GM23248 (cell line): Measurements from ENCODE around the gene KIAA1671. TPM values are rescaled to one million over a fixed set of nuclear protein-coding genes. Genes with fewer than 3 reads are reported as not detected.

Experiments used
- DNase-seq: peaks from one replicate; pipeline ENCODE4 v3.0.0-alpha.2; 2015
- H2AFZ ChIP-seq: fragments of 200-600 bp; sonication (generic); 2 replicates; pipeline ENCODE4 v1.6.1; 2016; ENCODE audit warnings: antibody characterized with exemption
- H3F3A ChIP-seq: fragments of 200-600 bp; sonication (generic); 2 replicates; pipeline ENCODE4 v1.6.1; 2016; ENCODE audit warnings: mild to moderate bottlenecking, antibody characterized with exemption, mixed run types; ENCODE audit not compliant: insufficient read depth
- H3K27ac ChIP-seq: fragments of 200-600 bp; sonication (generic); 2 replicates; pipeline ENCODE4 v1.5.1; 2016; ENCODE audit warnings: mild to moderate bottlenecking
- H3K27me3 ChIP-seq: fragments of 200-600 bp; sonication (generic); replicated peaks from 2 replicates; pipeline ENCODE4 v1.6.1; 2016; ENCODE audit warnings: mild to moderate bottlenecking; ENCODE audit not compliant: insufficient read depth
- H3K36me3 ChIP-seq: fragments of 200-600 bp; sonication (generic); 2 replicates; pipeline ENCODE4 v1.6.1; 2016; ENCODE audit warnings: low read depth, mild to moderate bottlenecking
- H3K4me1 ChIP-seq: fragments of 200-600 bp; sonication (generic); 2 replicates; pipeline ENCODE4 v1.6.1; 2016; ENCODE audit warnings: mild to moderate bottlenecking; ENCODE audit not compliant: insufficient read depth
- H3K4me2 ChIP-seq: fragments of 200-600 bp; sonication (generic); one replicate; pipeline ENCODE4 v1.6.1; 2016; ENCODE audit warnings: mild to moderate bottlenecking; ENCODE audit not compliant: unreplicated experiment
- H3K4me3 ChIP-seq: fragments of 200-600 bp; sonication (generic); 2 replicates; pipeline ENCODE4 v1.5.1; 2016; ENCODE audit warnings: mild to moderate bottlenecking
- H3K79me2 ChIP-seq: fragments of 200-600 bp; sonication (generic); 2 replicates; pipeline ENCODE4 v1.6.1; 2016; ENCODE audit warnings: mild to moderate bottlenecking; ENCODE audit not compliant: insufficient read depth
- H3K9ac ChIP-seq: fragments of 200-600 bp; sonication (generic); 2 replicates; pipeline ENCODE4 v1.6.1; 2016; ENCODE audit warnings: mild to moderate bottlenecking
- H3K9me2 ChIP-seq: fragments of 200-600 bp; sonication (generic); 2 replicates; pipeline ENCODE4 v1.6.1; 2016; ENCODE audit warnings: mixed run types, mild to moderate bottlenecking, moderate library complexity; ENCODE audit not compliant: insufficient read depth
- H3K9me3 ChIP-seq: fragments of 200-600 bp; sonication (generic); one replicate; pipeline ENCODE4 v1.6.1; 2017; ENCODE audit warnings: low read depth
- H4K20me1 ChIP-seq: fragments of 200-600 bp; sonication (generic); 2 replicates; pipeline ENCODE4 v1.6.0; 2016; ENCODE audit not compliant: insufficient read depth
- EZH2 ChIP-seq: fragments of 200-600 bp; sonication (generic); IDR thresholded peaks from 2 replicates; pipeline ENCODE4 v1.6.1; 2018; ENCODE audit warnings: antibody characterized with exemption, mild to moderate bottlenecking; ENCODE audit not compliant: insufficient read depth, poor library complexity, severe bottlenecking
- EZH2phosphoT487 ChIP-seq: fragments of 200-600 bp; sonication (generic); IDR thresholded peaks from 2 replicates; pipeline ENCODE4 v1.6.1; 2018; ENCODE audit warnings: antibody characterized with exemption, moderate library complexity, mild to moderate bottlenecking, low read depth; ENCODE audit not compliant: insufficient read depth
- WGBS, 2 experiments: methylation state at CpG; one replicate each; pipeline ENCODE4 v1.1.6; 2015 to 2017; ENCODE audit warnings: low lambda C conversion rate in 2 of 2, low coverage in 1 of 2; ENCODE audit errors: missing lambda C conversion rate in 2 of 2; 5-methylcytosine and 5-hydroxymethylcytosine counted together
- in situ Hi-C: fragments of 300-500 bp; cut with MboI; formaldehyde crosslinking; loops from 2 replicates; pipeline ENCODE4 v1.15.0; 2020
- polyA plus RNA-seq: library from polyadenylated mRNA; unstranded; fragments of >200 nt; fragmentation: Nextera tagmentation; extraction: Ambion mirVana; gene quantifications from 2 replicates; pipeline ENCODE4 v1.2.1, GENCODE V29; 2016
- total RNA-seq: library from RNA; depleted of rRNA; stranded (reverse); fragments of >200 nt; shearing (Covaris generic); gene quantifications from 2 replicates; pipeline ENCODE4 v1.2.3, GENCODE V29; 2014

The KIAA1671 gene
- total and polyA plus RNA-seq, 2 experiments from 2014 or later = 0.25 to 0.76 TPM

GRCh38 chr22:25000686-25001085 is 48.2 kb downstream of the KIAA1671 start:
- no peak overlapping the region for H2AFZ ChIP-seq

GRCh38 chr22:25002241-25002985 is 49.9 kb downstream of the KIAA1671 start:
- TF ChIP-seq EZH2 = no peak
- no peak for TF ChIP-seq EZH2phosphoT487
- in situ Hi-C loops = no loop called here
- Histone ChIP-seq H3K4me3 (no peak overlapping the region), H4K20me1 (no peaks in the 10 kb centered on the region), H3K9me3 (no peaks in the 10 kb centered on the region), H3K4me1 (no peaks in the 10 kb centered on the region), H3K9me2 (no peaks in the 10 kb centered on the region), H3K36me3 (no peaks in the 10 kb centered on the region), H3K27me3 (peaks cover 5% of the 10 kb centered on the region; the same call in 1 of the 2 replicates), H3K4me2 (no peak overlapping the region), H2AFZ (no peak overlapping the region), H3F3A (no peaks in the 10 kb centered on the region), H3K27ac (no peak overlapping the region), H3K79me2 (no peaks in the 10 kb centered on the region), H3K9ac (no peak overlapping the region)
- 19 to 37% methylated on average over 1 of the region's 1 CpG for WGBS, 2 experiments
- no peak for DNase-seq

More at GRCh38 chr22:25000686-25001085, 48.2 kb downstream of the KIAA1671 start:
- DNase-seq = no peak
- Histone ChIP-seq H4K20me1 (no peaks in the 10 kb centered on the region), H3K79me2 (no peaks in the 10 kb centered on the region), H3K36me3 (no peaks in the 10 kb centered on the region), H3K9me3 (no peaks in the 10 kb centered on the region), H3K9me2 (no peaks in the 10 kb centered on the region), H3K9ac (no peak overlapping the region), H3K4me1 (0 out of 2 replicates have a peak, but pooled peaks cover 7% of the 10 kb centered on the region), H3F3A (no peaks in the 10 kb centered on the region), H3K4me3 (no peak overlapping the region), H3K27ac (no peak overlapping the region), H3K27me3 (no peaks in the 10 kb centered on the region; the same call in 1 of the 2 replicates), H3K4me2 (no peak overlapping the region)
- in situ Hi-C loops = no loop called here
- TF ChIP-seq EZH2phosphoT487 = no peak
- TF ChIP-seq EZH2 = no peak
- 65% methylated on average over 8 of the region's 8 CpGs for WGBS, 2 experiments

- no peaks in the 10 kb centered on the region for H3K4me1 ChIP-seq
- H3K9ac ChIP-seq = no peak overlapping the region
- no peaks in the 10 kb centered on the region for H3K9me3 ChIP-seq
- no peak for TF ChIP-seq EZH2
- no peak for TF ChIP-seq EZH2phosphoT487
- WGBS, 2 experiments = 34 to 49% methylated on average over 4 of the region's 4 CpGs
- 0 out of 2 replicates have a peak, but pooled peaks cover 5% of the 10 kb centered on the region for H3K27me3 ChIP-seq
- no peak for DNase-seq
- no peaks in the 10 kb centered on the region for H3K79me2 ChIP-seq
- H3K36me3 ChIP-seq = no peaks in the 10 kb centered on the region
- in situ Hi-C loops = no loop called here
- no peaks in the 10 kb centered on the region for H4K20me1 ChIP-seq
- H3F3A ChIP-seq = no peaks in the 10 kb centered on the region
- no peak overlapping the region for H3K27ac ChIP-seq
- no peak overlapping the region for H3K4me3 ChIP-seq
- no peak overlapping the region for H2AFZ ChIP-seq
- H3K4me2 ChIP-seq = no peak overlapping the region
- H3K9me2 ChIP-seq = no peaks in the 10 kb centered on the region
These were observed 53.8 kb downstream of the KIAA1671 start for GRCh38 chr22:25006354-25006753.

- in situ Hi-C loops = no loop called here
- Histone ChIP-seq H3F3A (no peaks in the 10 kb centered on the region), H3K9me2 (no peaks in the 10 kb centered on the region), H3K36me3 (no peaks in the 10 kb centered on the region), H3K4me3 (no peak overlapping the region), H2AFZ (no peak overlapping the region), H3K27ac (no peak overlapping the region), H3K79me2 (no peaks in the 10 kb centered on the region), H3K4me1 (no peaks in the 10 kb centered on the region), H3K4me2 (no peak overlapping the region), H3K27me3 (0 out of 2 replicates have a peak, but pooled peaks cover 5% of the 10 kb centered on the region), H3K9me3 (no peaks in the 10 kb centered on the region), H3K9ac (no peak overlapping the region), H4K20me1 (no peaks in the 10 kb centered on the region)
- WGBS, 2 experiments = 60 to 69% methylated on average over 10 of the region's 10 CpGs
- DNase-seq = no peak
- TF ChIP-seq EZH2phosphoT487 (no peak), EZH2 (no peak)
These were observed 55.1 kb downstream of the KIAA1671 start for GRCh38 chr22:25007444-25008106.
